ENCODE data around the gene SLC38A5.
"Not testable (repeated sequence)": the region's sequence is repeated elsewhere in the genome, so short reads cannot be mapped to it uniquely, and the experiment has no call there.

The SLC38A5 gene

DNA sequence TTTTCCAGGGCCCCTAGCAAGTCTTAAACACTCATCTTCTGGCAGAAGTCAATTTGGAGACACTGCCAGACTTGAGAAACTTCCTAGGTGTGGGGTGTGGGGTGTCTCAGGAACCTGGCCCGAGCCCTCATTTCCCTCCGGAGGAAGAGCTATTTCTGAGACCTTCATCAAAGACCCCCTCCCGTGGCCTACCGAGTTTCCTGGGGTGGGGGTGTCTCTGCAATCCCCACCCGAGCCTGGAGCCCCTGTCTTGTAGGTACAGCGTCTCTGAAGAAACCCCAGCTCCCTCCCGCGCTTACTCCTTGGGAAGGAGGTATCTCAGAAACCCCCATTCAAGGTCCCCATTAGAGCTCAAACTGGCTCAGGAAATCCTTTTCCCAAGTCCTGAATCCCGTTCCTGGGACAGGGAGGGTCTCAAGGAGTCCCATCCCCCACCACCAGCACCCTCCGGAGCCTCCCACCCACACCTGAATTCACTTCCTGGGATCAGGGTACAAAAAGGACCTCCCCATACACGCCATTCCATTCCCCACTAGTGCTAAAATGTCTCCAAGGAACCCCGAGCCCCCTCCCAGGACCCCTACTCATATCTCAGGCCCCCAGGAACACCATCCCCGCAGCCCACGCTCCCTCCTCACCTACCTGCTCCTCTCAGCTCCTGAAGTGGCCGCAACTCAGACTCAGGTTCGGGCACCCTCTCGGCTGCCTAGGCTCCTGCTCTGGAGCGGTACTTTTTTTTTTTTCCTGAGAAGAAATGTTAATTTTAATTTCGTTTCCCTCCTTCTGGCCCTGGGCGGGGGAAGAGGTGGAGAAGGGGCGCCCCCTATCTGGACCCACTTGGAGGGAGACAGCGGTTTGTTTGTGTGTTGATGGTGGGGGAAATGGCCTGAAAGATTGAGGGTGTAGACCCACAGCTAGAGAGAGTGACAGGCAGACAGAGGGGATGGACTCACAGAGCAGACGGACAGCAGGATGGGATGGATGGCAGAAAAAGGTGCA lies 1.1 kb downstream of the SLC38A5 start:
- DNase-seq (ENCODE audit: low read depth in 2 of 2) = no peak

DNA sequence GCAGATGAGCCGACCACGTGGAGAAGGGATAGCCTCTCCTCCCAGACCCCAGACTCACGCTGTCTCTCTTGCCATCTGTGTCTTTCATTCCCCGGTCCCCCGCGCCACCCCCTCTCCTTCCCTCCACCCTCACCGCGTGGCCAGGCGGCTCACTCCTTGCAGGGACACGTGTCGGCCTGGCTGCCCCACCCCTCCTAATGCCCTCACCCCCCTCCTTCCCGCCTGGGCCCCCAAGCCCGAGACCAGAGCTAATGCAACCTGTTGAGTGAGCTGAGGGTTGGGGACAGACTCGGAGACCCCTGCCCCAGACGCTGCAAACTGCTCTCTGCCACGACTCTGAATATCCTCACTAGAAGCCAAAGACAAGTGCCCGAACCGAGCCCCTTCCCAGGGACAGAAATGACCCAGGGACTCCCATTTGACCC lies 1.8 kb downstream of the SLC38A5 start:
- DNase-seq (ENCODE audit: low read depth in 2 of 2) = peak in 1 of 2 donors; percentile 28

DNA sequence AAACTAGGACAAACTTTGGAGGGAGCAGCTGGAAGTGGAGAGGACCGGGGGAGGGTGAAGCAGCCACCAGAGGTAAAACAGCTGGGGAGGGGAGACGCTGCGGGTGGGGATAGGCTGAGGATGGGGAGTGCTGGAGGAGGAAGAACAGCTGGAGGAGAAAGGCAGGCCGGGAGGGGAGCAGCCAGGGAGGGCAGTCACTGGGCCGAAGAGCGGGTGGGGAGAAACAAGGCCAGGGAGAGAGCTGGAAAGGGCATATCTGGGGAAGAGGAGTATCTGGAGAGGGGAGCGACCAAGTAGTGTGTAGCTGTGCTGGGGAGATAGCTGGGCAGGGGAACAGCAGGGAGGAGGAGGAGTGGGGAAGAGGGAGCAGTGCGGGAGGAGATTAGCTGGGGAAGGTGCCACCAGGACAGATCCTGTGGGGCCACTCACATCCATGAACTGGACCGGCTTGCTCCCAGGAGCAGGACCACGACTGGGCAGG lies 2.7 kb downstream of the SLC38A5 start:
- DNase-seq (ENCODE audit: low read depth in 2 of 2) = no peak

DNA sequence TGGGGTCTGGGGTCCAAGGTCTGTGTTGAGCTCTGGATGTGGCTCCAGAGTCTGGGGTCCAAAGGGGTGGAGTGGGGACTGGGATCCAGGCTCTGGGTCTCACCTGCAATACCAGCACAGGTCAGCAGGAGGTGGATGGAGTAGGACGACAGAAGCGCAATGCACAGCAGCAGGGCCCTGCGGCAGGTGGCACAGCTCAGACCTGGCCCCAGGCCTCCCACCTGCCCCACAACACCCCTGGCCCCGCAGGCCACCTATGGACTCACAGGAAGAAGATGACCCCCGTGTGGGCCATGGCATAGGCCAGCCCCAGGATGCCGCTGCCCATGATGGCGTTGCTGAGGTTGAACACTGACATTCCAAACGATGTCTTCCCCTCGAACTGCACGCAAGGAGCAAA lies 3.4 kb downstream of the SLC38A5 start:
- no peak for DNase-seq (ENCODE audit: low read depth in 2 of 2)

DNA sequence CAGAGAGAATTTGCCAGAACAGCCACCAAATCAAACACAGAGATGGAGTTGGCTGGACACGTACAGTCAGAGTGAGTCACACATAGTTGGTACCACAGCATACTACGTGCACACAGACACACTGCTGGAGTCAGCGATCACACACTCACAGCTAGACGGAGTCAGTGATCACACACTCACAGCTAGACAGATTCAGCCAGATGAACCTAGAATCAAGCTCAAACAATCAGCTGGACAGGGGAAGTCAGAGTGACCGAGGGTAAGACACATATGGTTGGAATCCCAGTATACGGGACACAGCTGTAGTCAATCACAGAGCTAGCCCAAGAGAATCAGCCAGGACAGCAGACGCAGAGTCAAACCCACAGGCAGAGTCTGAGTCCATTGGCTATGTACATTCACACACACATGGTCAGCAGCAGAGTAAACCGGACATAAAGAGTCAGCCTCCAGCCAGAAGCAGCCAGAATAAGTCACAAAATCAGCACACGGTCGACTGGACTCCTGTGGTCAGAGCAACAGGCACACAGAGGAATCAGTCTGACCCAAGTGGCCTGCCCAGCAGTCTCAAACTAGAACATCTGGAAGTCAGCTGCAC lies 4.6 kb downstream of the SLC38A5 start:
- no peak for DNase-seq (ENCODE audit: low read depth in 2 of 2)

DNA sequence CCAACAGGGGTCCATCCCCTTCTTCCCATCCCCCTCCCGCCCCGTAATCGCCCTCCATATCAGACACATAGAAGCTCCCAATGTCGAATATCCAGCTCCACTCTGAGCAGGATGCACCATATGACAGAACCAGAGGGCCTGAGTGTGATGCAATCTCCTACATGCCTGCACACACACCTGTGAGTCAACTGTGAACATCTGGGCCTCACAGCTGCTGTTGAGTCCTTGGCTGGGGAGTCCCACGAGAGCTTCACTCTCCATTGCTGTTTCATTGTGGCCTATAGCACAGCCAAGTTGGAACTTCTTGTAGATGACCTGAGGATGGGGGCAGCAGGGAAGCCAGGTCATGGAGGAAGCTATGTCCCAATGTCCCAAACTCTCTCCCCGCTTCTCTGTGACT lies 8.2 kb downstream of the SLC38A5 start:
- DNase-seq (ENCODE audit: low read depth in 2 of 2) = no peak

DNA sequence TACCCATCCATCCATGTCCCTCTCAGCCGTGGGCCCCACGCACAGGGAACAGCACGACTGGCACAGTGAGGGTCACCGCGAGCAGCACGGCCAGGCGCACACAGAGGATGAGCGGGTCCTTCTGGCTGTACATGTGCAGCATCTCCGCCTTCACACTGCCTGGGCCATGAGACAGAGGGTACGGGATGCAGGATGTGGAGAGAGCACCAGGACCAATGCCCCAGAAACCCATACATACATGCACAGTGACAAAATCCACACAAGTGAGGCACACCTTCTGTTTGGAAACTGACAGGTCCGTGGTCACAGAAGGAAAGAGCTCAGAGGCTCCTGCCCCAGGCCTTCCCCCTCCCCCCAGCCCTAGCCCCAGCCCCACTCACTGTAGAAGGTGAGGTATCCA lies 9.5 kb downstream of the SLC38A5 start:
- DNase-seq (ENCODE audit: low read depth in 2 of 2) = no peak

DNA sequence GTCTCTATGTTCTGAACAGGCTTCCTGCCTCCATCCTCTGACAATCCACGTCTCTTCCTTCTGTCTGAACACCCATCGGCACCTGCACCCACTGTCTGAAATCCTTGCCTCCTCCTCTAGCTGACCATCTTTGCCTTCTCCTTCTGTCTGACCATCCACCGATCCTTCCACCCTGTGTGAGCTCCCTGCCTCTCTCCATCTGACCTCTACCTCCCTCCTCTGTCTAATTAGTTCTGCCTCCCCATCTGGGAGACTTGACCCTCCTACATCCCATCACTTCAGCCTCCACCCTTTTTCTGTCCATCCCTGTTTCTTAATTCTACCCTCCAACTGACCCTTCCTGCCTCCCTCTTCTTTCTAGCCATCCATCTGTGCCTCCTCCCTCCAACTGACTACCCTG lies 10.0 kb downstream of the SLC38A5 start:
- no peak for DNase-seq (ENCODE audit: low read depth in 2 of 2)

DNA sequence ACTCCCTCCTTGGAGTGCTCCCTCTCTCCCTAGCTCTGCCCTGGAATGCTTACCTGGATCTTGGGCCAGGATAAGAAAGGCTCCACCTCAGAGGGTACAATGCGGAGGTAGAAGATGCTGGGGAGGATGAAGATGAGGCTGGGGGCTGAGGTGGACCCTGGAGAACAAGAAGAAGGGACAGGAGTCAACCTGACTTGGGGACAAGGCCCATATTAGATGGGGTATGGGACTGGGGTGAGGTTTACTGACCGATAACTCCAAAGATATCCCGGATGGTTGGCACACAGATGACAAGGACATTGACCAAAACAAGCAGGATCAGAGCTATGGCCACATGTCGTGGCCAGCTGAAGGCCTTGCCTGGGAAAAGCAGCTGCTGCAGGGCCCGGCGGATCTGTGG lies 10.6 kb downstream of the SLC38A5 start:
- DNase-seq (ENCODE audit: low read depth in 2 of 2) = no peak

DNA sequence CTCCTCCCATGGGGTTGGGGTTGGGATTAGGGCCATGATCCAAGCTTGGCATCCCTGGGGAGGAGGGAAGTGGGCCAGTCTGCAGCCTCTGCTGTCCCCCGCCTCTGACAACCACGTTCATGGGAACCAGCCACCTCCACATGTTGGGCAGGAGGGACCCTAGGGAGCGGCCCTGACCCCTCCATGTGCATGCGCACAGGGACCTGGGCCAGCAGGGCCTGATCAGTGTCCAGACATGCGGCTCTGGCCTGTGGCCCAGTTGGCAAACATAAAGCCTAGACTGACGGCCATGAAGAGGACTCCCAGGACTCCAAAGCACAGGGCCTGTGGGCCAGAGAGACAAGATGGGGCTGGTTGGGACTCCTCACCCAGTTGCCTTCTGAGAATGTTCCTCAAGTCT lies 11.3 kb downstream of the SLC38A5 start:
- no peak for DNase-seq (ENCODE audit: low read depth in 2 of 2)

DNA sequence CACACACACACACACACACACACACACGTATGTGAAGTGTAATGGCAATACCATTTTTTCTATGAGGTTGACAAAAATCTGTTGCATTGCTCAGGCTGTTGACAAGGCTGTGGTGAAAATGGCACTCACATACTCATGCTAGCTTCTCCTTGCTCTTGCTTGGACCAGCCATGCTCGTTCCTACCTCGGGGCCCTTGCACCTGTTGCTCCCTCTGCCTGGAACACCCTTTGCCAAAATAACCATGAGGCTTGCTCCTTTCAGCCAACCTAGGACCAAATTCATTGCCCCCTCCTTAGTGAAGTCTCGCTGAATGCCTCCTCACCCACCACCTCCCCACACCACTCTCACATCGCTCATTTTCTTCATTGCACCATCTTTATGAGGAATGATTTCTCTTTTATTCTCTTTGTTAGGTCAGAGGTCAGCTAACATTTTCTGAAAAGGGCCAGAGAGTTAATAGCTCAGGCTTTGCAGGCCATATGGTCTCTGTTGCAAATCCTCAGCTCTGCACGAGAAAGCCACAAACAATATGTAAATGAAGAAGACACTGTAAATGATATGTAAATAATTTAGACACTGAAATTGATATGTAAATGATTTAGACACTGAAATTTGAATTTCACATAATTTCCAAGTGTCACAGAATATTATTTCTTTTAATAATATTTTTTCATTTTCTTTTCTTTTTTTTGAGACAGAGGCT lies 13.3 kb downstream of the SLC38A5 start:
- DNase-seq (ENCODE audit: low read depth in 2 of 2) = no peak

DNA sequence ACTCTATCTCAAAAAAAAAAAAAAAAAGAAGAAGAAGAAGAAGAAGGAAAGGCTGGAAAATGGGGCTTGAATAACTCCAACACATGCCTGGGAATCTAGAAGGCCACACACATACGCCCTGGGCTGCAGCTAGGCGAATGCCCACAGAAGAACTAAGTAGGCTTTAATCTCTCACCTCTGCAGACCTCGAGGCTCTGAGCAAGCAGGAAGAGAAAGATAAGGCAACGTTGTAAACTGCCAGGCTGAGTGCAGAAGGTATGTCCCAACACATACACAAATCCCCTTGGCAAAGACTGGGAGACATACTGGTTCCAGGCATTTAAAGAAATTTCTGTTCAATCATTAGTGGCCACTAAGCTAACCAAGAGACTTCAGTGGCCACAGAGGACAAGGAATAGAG lies 18.4 kb downstream of the SLC38A5 start:
- DNase-seq (ENCODE audit: low read depth in 2 of 2) = no peak

DNA sequence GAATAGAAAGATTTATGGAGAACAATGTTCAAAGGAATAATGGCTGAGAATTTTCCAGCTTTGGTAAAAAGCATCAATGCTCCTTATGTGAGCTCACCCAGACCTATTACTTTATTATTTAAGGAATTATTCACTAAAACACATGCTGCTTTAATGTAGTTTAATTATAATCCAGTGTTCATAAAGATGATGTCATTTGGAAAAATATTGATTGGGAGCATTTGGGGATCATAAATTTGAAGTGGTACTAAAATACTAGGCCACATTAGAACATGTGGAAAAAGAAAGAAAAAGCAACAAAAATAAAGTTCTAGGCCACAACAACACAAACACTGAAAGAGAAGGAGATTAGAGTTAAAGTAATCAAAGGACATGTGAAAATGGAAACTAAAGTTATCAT lies 20.0 kb downstream of the SLC38A5 start:
- DNase-seq (ENCODE audit: low read depth in 2 of 2) = no peak

DNA sequence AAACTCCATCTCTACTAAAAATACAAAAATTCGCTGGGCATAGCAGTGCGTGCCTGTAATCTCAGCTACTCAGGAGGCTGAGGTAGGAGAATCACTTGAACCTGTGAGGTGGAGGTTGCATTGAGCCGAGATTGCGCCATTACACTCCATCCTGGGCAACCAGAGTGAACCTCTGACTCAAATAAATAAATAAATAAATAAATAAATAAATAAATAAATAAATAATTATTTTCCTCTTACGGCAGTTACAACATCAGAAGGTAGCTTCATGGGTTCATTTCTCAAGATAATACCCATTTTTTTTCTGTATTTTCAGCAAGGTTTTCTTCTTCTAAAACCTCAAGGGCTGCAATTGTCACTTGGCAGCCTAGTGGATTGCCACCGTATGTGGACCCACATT lies 22.9 kb downstream of the SLC38A5 start:
- DNase-seq (ENCODE audit: low read depth in 2 of 2) = not testable (repeated sequence)

DNA sequence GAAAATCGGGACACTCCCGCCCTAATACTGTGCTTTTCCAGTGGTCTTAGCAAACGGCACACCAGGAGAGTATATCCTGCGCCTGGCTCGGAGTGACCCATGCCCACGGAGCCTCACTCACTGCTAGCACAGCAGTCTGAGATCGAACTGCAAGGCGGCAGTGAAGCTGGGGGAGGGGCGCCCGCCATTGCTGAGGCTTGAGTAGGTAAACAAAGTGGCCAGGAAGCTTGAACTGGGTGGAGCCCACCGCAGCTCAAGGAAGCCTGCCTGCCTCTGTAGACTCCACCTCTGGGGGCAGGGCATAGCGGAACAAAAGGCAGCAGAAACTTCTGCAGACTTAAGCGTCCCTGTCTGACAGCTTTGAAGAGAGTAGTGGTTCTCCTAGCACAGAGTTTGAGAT lies 36.3 kb downstream of the SLC38A5 start:
- not testable (repeated sequence) for DNase-seq (ENCODE audit: low read depth in 2 of 2)

DNA sequence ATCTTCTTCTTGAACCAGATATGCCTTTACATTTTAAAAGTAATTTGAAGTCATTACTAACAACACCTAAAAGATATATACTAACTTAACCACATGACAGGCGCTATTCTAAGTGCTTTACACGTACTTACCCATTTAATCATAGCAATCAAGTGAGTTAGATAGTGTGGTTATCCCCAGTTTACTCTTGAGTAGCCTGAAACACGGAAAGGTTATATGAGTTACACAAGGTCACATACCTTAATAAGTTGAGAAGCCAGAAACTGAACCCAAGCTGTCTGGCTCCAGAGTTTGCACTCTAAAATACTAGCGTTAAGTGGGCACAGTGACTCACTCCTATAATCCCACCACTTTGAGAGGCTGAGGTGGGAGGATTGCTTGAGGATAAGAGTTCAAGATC lies 39.9 kb downstream of the SLC38A5 start:
- DNase-seq (ENCODE audit: low read depth in 2 of 2) = not testable (repeated sequence)

DNA sequence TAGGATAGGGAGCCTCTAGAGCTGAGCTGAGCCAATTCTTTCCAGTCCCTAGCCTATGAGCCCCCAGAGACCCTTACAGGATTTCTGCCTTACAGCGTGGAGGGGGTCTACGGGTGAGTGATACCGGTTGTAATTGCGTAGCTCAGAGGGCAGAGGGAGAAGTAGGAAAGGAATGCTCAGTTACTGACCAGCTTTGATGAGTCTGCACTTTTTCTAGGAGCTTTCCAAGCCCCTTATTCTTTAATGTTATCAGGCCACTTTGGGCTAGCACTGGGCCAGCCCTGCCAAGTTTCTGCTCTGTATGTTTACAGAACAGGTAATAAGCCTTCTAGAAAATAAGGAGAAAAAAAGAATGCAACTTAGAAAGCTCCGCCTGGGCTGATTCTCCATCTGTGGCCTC lies 40.5 kb downstream of the SLC38A5 start:
- DNase-seq (ENCODE audit: low read depth in 2 of 2) = not testable (repeated sequence)

DNA sequence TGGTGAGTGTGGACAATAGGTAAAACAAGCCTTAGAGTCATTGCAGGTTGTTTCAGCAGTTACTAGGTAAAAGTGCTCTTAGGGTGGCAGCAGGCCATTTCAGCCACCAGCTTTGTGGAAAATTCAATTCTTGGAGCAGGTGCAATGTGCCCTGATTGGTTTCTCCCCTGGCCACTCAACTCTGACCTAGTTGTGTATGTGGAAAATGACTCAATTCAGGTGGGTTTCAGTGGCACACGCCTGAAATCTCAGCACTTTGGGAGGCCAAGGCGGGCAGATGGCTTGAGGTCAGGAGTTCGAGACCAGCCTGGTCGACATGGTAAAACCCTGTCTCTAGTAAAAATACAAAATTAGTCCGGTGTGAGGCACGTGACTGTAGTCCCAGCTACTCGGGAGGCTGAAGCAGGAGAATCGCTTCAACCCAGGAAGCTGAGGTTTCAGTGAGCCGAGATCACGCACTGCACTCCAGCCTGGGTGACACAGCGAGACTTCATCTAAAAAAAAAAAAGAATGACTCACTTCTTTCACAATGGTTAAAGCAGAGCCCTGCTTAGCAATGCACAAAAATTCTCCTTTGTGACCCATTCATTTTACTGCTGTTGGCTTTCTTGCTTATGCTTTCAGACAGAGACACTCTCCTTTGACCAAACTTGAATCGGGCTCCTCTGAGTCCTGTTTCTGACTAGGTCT lies 42.9 kb downstream of the SLC38A5 start:
- not testable (repeated sequence) for DNase-seq (ENCODE audit: low read depth in 2 of 2)

DNA sequence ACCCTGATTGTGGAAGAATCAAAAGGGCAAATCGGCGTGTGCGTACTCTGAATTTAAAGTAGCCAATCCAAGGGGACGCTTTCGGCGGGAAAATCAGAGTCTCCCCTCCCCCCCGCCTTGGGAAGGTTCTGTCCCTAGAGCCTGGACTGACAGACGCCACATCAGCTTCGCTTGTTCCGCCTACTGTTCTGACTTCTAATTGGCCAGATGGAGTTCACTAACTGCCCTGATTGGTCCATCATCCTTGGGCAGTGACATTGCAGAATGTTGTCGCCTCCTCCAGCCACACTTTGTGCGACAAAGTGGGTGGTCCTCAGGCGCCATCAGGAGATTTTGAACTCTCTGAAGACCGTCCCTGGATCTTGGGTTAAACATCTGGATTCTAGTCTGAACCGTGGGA lies 58.2 kb downstream of the SLC38A5 start, which contains the start of gene SSX4B:
SSX4B (minus strand) TSS at position 101 of the 400 bp plus-strand sequence. CDS start 588 bp downstream, outside the sequence.
- not testable (repeated sequence) for DNase-seq (ENCODE audit: low read depth in 2 of 2)
